Endothelial cell of umbilical vein (primary cell): Measurements from ENCODE around the gene MIA2. TPM values are rescaled to one million over a fixed set of nuclear protein-coding genes. Genes with fewer than 3 reads are reported as not detected.

Experiments
- BruUV-seq: library from RNA; stranded (reverse); fragments of 400-500 nt; replicated peaks from 2 replicates; lab custom pipeline; 2021; lab: Mats Ljungman, UMichigan
- CTCF ChIA-PET: fragments of 300-600, 350-600 bp; sonication (Branson Sonifier 250); formaldehyde crosslinking; loops from one replicate; lab custom pipeline; 2021; ENCODE audit warnings: antibody characterized with exemption, inconsistent platforms; lab: Charles Lee
- POLR2A ChIA-PET: fragments of 300-600, 350-600 bp; sonication (Branson Sonifier 250); formaldehyde crosslinking; loops from one replicate; lab custom pipeline; 2021; ENCODE audit warnings: antibody characterized with exemption, inconsistent platforms; lab: Charles Lee
- DNase-seq: peaks from one replicate; pipeline ENCODE4 v3.0.0-alpha.2; 2011; ENCODE audit warnings: low read depth, low spot score
- FAIRE-seq: peaks from 2 replicates; lab custom pipeline; 2011; peaks lifted over from hg19 to GRCh38; lab: Jason Lieb, UNC
- H2AFZ ChIP-seq: 2 replicates; pipeline ENCODE4 v1.6.0; 2012; ENCODE audit warnings: low read depth, low read length, control low read depth, inconsistent platforms
- H3K27ac ChIP-seq: 2 replicates; pipeline ENCODE4 v1.5.1; 2011; ENCODE audit warnings: low read depth, mild to moderate bottlenecking, control low read depth, low read length, moderate library complexity; ENCODE audit not compliant: insufficient read depth
- H3K27me3 ChIP-seq, 2 experiments: 2 replicates each; pipeline versions ENCODE4 v1.6.0 to v1.6.1; 2011; ENCODE audit warnings: low read length in 2 of 2, mixed read lengths in 1 of 2; ENCODE audit not compliant: control insufficient read depth in 2 of 2, insufficient read depth in 2 of 2
- H3K36me3 ChIP-seq, 2 experiments: 2 replicates in 1 of 2; 3 replicates in 1 of 2; pipeline ENCODE4 v1.5.1; 2011; ENCODE audit warnings: low read length in 2 of 2, mild to moderate bottlenecking in 1 of 2, moderate library complexity in 1 of 2; ENCODE audit not compliant: control insufficient read depth in 2 of 2, insufficient read depth in 2 of 2; ENCODE audit errors: extremely low read depth in 1 of 2
- H3K4me1 ChIP-seq: 3 replicates; pipeline ENCODE4 v1.5.1; 2011; ENCODE audit warnings: mild to moderate bottlenecking, low read length; ENCODE audit not compliant: control insufficient read depth, insufficient read depth; ENCODE audit errors: extremely low read depth
- H3K4me2 ChIP-seq: 2 replicates; pipeline ENCODE4 v1.6.1; 2011; ENCODE audit warnings: low read length, control low read depth, mixed read lengths; ENCODE audit not compliant: insufficient read depth
- H3K4me3 ChIP-seq, 3 experiments: fragments of 200-600 bp in 1 of 3; sonication (generic), shearing (Covaris generic) in 1 of 3; replicated peaks in 1 of 3; 2 replicates each; pipeline ENCODE4 v1.5.1; 2011 to 2016; ENCODE audit warnings: control low read depth in 3 of 3, low read length in 3 of 3, mild to moderate bottlenecking in 2 of 3, inconsistent platforms in 1 of 3, low read depth in 1 of 3, moderate library complexity in 1 of 3; ENCODE audit not compliant: insufficient read depth in 1 of 3
- H3K79me2 ChIP-seq: 2 replicates; pipeline ENCODE4 v1.6.0; 2012; ENCODE audit warnings: low read length, inconsistent platforms; ENCODE audit not compliant: control insufficient read depth, insufficient read depth
- H3K9ac ChIP-seq: replicated peaks from 2 replicates; pipeline ENCODE3; 2011; ENCODE audit warnings: low read length, control low read depth; ENCODE audit not compliant: insufficient read depth; ENCODE audit errors: extremely low read depth
- H3K9me1 ChIP-seq: replicated peaks from 3 replicates; pipeline ENCODE4 v1.6.0; 2011; ENCODE audit warnings: mild to moderate bottlenecking, low read length; ENCODE audit not compliant: control insufficient read depth, insufficient read depth; ENCODE audit errors: extremely low read depth
- H3K9me3 ChIP-seq: replicated peaks from 2 replicates; pipeline ENCODE4 v1.5.1; 2012; ENCODE audit warnings: low read length, inconsistent platforms; ENCODE audit not compliant: control insufficient read depth, insufficient read depth
- H4K20me1 ChIP-seq: replicated peaks from 2 replicates; pipeline ENCODE3; 2011; ENCODE audit warnings: mild to moderate bottlenecking, low read length; ENCODE audit not compliant: control insufficient read depth, insufficient read depth; ENCODE audit errors: extremely low read depth
- EZH2 ChIP-seq: IDR thresholded peaks from 2 replicates; pipeline ENCODE4 v1.6.1; 2012; ENCODE audit warnings: borderline replicate concordance, low read depth, mild to moderate bottlenecking, moderate library complexity, low read length, inconsistent platforms; ENCODE audit not compliant: severe bottlenecking
- FOS ChIP-seq: IDR thresholded peaks from 2 replicates; pipeline ENCODE4 v1.6.1; 2011; ENCODE audit warnings: mild to moderate bottlenecking, low read length, moderate library complexity, borderline replicate concordance; ENCODE audit not compliant: insufficient read depth
- GATA2 ChIP-seq: IDR thresholded peaks from 2 replicates; pipeline ENCODE4 v1.7.0; 2011; ENCODE audit warnings: low read depth, mild to moderate bottlenecking, moderate library complexity, mixed read lengths, low read length; ENCODE audit not compliant: insufficient read length, insufficient read depth
- JUN ChIP-seq: IDR thresholded peaks from 2 replicates; pipeline ENCODE4 v1.6.1; 2011; ENCODE audit warnings: borderline replicate concordance, low read depth; ENCODE audit not compliant: insufficient read length, insufficient read depth
- MYC ChIP-seq: IDR thresholded peaks from one replicate; pipeline ENCODE4 v1.6.1; 2011; ENCODE audit warnings: mild to moderate bottlenecking, low read depth, low read length
- POLR2A ChIP-seq: IDR thresholded peaks from 2 replicates; pipeline ENCODE4 v1.6.1; 2012; ENCODE audit warnings: low read depth, mild to moderate bottlenecking, control low read depth, low read length
- POLR2AphosphoS5 ChIP-seq: IDR thresholded peaks from 2 replicates; pipeline ENCODE4 v1.6.1; 2012; ENCODE audit warnings: low read depth, mild to moderate bottlenecking, control low read depth, low read length, moderate library complexity; ENCODE audit not compliant: insufficient read depth
- dilution Hi-C: fragments of 300-500 bp; cut with MboI; formaldehyde crosslinking; loops from one replicate; pipeline ENCODE4 v1.15.0; 2019; ENCODE audit warnings: low sequenced_read_pairs; ENCODE audit not compliant: extremely low pct_ligation_motif_present
- intact Hi-C: fragments of 100-400 bp; cut with micrococcal nuclease; formaldehyde crosslinking; loops from one replicate; pipeline ENCODE4 v1.10.0; 2022
- polyA plus RNA-seq, 4 experiments: library from polyadenylated mRNA; depleted of rRNA in 3 of 4; stranded (reverse) in 3 of 4; unstranded in 1 of 4; fragments of >200 nt; gene quantifications; 2 replicates each; pipeline versions ENCODE4 v1.2.1 to v1.2.3, GENCODE V29; 2011 to 2012; ENCODE audit warnings: missing spikeins in 1 of 4
- total RNA-seq: library from RNA; stranded (reverse); gene quantifications from 2 replicates; pipeline ENCODE4 v1.2.3, GENCODE V29; 2021
- TF ChIP-seq, protein P1 (sequence below): IDR thresholded peaks from 2 replicates; pipeline ENCODE4 v1.6.1; 2011; ENCODE audit not compliant: insufficient read depth, insufficient read length
- TF ChIP-seq, protein P2 (sequence below), 2 donors: IDR thresholded peaks; 1 replicate in 1 of 2; 2 replicates in 1 of 2; pipeline ENCODE4 v1.5.1; 2011; ENCODE audit warnings: low read length in 2 of 2, mild to moderate bottlenecking in 2 of 2, moderate library complexity in 2 of 2, control low read depth in 1 of 2, inconsistent platforms in 1 of 2, low read depth in 1 of 2; ENCODE audit not compliant: insufficient read depth in 1 of 2; ENCODE audit errors: extremely low read depth in 1 of 2

The MIA2 gene
- total and polyA plus RNA-seq, 2 donors (not counting 3 experiments of a cell fraction or from before 2014, with no cell fraction given), result 9.4 to 14.9 TPM

DNA sequence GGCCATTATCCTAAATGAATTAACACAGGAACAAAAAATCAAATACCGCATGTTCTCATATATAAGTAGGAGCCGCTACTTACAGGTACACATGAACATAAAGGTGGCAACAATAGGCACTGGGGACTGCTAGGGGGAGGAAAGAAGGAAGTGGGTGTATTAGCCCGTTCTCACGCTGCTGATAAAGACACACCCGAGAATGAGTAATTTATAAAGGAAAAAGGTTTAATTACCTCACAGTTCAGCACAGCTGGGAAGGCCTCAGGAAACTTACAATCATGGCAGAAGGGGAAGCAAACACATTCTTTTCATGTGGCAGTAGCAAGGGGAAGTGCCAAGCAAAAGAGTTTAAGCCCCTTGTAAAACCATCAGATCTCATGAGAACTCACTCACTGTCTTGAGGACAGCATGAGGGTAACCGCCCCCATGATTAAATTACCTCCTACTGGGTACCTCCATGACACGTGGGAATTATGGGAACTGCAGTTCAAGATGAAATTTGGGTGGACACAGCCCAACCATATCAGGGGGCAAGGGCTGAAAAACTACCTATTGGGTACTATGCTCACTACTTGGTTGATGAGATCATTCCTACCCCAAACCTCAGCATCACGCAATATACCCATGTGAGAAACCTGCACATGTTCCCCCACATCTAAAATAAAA, 16.4 kb upstream of the MIA2 start:
- no peaks in the 10 kb centered on the region for H3K9me1 ChIP-seq
- no peaks in the 10 kb centered on the region for H3K27me3 ChIP-seq
- H3K9ac ChIP-seq, result no peak overlapping the region
- ChIA-PET CTCF (interaction anchor here (1.2 kb wide), 1 partner anchor 47 kb away, joined by 3 read pairs; the partner anchor contains the start of gene TRAPPC6B), POLR2A (no interaction called here)
- H2AFZ ChIP-seq, result peak overlapping the region; percentile 51
- H4K20me1 ChIP-seq, result no peaks in the 10 kb centered on the region
- dilution Hi-C loops (no loop called here), intact Hi-C loops (loop anchor here (5.0 kb wide), 1 partner anchor 50 kb away; no protein-coding TSS in a partner anchor)
- no peak for TF ChIP-seq POLR2AphosphoS5
- TF ChIP-seq JUN, result no peak
- TF ChIP-seq, protein P1, sequence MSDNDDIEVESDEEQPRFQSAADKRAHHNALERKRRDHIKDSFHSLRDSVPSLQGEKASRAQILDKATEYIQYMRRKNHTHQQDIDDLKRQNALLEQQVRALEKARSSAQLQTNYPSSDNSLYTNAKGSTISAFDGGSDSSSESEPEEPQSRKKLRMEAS, result no peak
- TF ChIP-seq FOS, result no peak
- no peak for TF ChIP-seq GATA2
- no peak for TF ChIP-seq POLR2A
- TF ChIP-seq MYC, result no peak
- no peak for TF ChIP-seq EZH2
- TF ChIP-seq, protein P2, sequence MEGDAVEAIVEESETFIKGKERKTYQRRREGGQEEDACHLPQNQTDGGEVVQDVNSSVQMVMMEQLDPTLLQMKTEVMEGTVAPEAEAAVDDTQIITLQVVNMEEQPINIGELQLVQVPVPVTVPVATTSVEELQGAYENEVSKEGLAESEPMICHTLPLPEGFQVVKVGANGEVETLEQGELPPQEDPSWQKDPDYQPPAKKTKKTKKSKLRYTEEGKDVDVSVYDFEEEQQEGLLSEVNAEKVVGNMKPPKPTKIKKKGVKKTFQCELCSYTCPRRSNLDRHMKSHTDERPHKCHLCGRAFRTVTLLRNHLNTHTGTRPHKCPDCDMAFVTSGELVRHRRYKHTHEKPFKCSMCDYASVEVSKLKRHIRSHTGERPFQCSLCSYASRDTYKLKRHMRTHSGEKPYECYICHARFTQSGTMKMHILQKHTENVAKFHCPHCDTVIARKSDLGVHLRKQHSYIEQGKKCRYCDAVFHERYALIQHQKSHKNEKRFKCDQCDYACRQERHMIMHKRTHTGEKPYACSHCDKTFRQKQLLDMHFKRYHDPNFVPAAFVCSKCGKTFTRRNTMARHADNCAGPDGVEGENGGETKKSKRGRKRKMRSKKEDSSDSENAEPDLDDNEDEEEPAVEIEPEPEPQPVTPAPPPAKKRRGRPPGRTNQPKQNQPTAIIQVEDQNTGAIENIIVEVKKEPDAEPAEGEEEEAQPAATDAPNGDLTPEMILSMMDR (IDR thresholded peaks at IDR 0.05; ENCODE audit: extremely low read depth in 1 of 2, insufficient read depth in 1 of 2, low read depth in 1 of 2, low read length in 2 of 2), result no peak
- peaks cover 23% of the 10 kb centered on the region for H3K4me1 ChIP-seq
- peak overlapping the region; percentile 26 for H3K27ac ChIP-seq
- H3K4me3 ChIP-seq, result no peak overlapping the region
- no peak overlapping the region for H3K4me2 ChIP-seq
- no peaks in the 10 kb centered on the region for H3K36me3 ChIP-seq
- no peak for DNase-seq
- H3K79me2 ChIP-seq, result no peaks in the 10 kb centered on the region
- H3K9me3 ChIP-seq, result no peaks in the 10 kb centered on the region
- no peak for FAIRE-seq
- BruUV-seq, result no TSS peak
